K562 (cell line): ENCODE measurements around the gene IGSF8. TPM values are rescaled to one million over a fixed set of nuclear protein-coding genes. Genes with fewer than 3 reads are reported as not detected.

Experiments
- CHD7 ChIP-seq: fragments of 200-600 bp; sonication (generic); IDR thresholded peaks from one replicate; pipeline ENCODE4 v1.6.1; 2012; ENCODE audit warnings: mild to moderate bottlenecking, low read depth, low read length, inconsistent platforms
- polyA plus RNA-seq, 8 experiments: library from polyadenylated mRNA; depleted of rRNA in 4 of 8; stranded (reverse) in 5 of 8; unstranded in 3 of 8; fragments of >200 nt; fragmentation: Nextera tagmentation in 2 of 8; fragmentation: Illumina TruSeq in 1 of 8; extraction: Ambion mirVana in 2 of 8; extraction: Trizol in 1 of 8; gene quantifications; 2 replicates each; pipeline versions ENCODE4 v1.2.1 to v1.2.3, GENCODE V29; 2011 to 2014; ENCODE audit warnings: inconsistent platforms in 1 of 8, missing spikeins in 1 of 8
- total RNA-seq, 7 experiments: library from RNA; depleted of rRNA in 6 of 7; stranded (reverse); fragments of >200 nt in 6 of 7; fragmentation: Illumina TruSeq in 2 of 7; extraction: Trizol in 2 of 7; gene quantifications; 2 replicates each; pipeline versions ENCODE4 v1.2.1 to v1.2.3, GENCODE V29; 2011 to 2021; ENCODE audit warnings: low replicate concordance in 1 of 7

The IGSF8 gene
- total and polyA plus RNA-seq, 9 of the 15 experiments (the other 6 are each of a cell fraction or from before 2014, with no cell fraction given): 0.32 to 11.7 (median 3.2) TPM

- no peak for TF ChIP-seq CHD7
Observed at GRCh38 chr1:160077486-160077885, 20.9 kb downstream of the IGSF8 start (continued).
